HepG2 (cell line): ENCODE results near the gene NFKBIA. TPM values are rescaled to one million over a fixed set of nuclear protein-coding genes. Genes with fewer than 3 reads are reported as not detected.
"Not testable (repeated sequence)": the region's sequence is repeated elsewhere in the genome, so short reads cannot be mapped to it uniquely, and the experiment has no call there.

ENCODE experiments used
- ATAC-seq: fragments of 200-7000 bp; cut with Tn5 transposase; 3 replicates; pipeline ENCODE4 v1.9.1; 2020; ENCODE audit warnings: mild to moderate bottlenecking, moderate library complexity
- BruUV-seq: library from RNA; stranded (reverse); fragments of 400-500 nt; replicated peaks from 2 replicates; lab custom pipeline; 2021; lab: Mats Ljungman, UMichigan
- CTCF ChIA-PET: fragments of 300-600 bp; formaldehyde crosslinking; extraction: SDS; loops from one replicate; lab custom pipeline; 2021; ENCODE audit warnings: low total read pairs, inconsistent platforms, low intra/inter-chr PET ratio; lab: Yijun Ruan, JAX
- POLR2A ChIA-PET: fragments of 350-600 bp; sonication (Branson Sonifier 250); formaldehyde crosslinking; loops from one replicate; lab custom pipeline; 2020; ENCODE audit warnings: antibody characterized with exemption, inconsistent platforms; lab: Yijun Ruan, JAX
- DNase-seq: peaks from one replicate; pipeline ENCODE4 v3.0.0-alpha.2; 2015; ENCODE audit warnings: low spot score
- FAIRE-seq: peaks from 3 replicates; lab custom pipeline; 2011; peaks lifted over from hg19 to GRCh38; lab: Jason Lieb, UNC
- H2AFZ ChIP-seq: one replicate; pipeline ENCODE4 v1.6.1; 2011; ENCODE audit warnings: low read length, inconsistent platforms
- H3K27ac ChIP-seq: fragments of 300-600 bp; 3 replicates; pipeline ENCODE4 v1.8.0; 2011; ENCODE audit warnings: mixed run types, mild to moderate bottlenecking, mixed read lengths, low read length, inconsistent platforms; ENCODE audit not compliant: insufficient read depth; ENCODE audit errors: extremely low read length
- H3K27me3 ChIP-seq, 2 experiments: fragments of 200-600 bp in 1 of 2; 2 replicates in 1 of 2; 3 replicates in 1 of 2; pipeline versions ENCODE4 v1.6.0 to v1.8.0; 2011; ENCODE audit warnings: low read length in 2 of 2, mild to moderate bottlenecking in 2 of 2, moderate library complexity in 2 of 2, inconsistent platforms in 1 of 2; ENCODE audit not compliant: insufficient read depth in 2 of 2, control insufficient read depth in 1 of 2
- H3K36me3 ChIP-seq, 2 experiments: fragments of 200-600 bp in 1 of 2; replicated peaks in 1 of 2; 2 replicates in 1 of 2; 3 replicates in 1 of 2; pipeline versions ENCODE4 v1.5.1 to v1.8.0; 2011; ENCODE audit warnings: low read length in 2 of 2, inconsistent platforms in 1 of 2; ENCODE audit not compliant: insufficient read depth in 2 of 2, control insufficient read depth in 1 of 2
- H3K4me1 ChIP-seq: 2 replicates; pipeline ENCODE4 v1.5.1; 2012; ENCODE audit warnings: low read length, inconsistent platforms; ENCODE audit not compliant: insufficient read depth
- H3K4me2 ChIP-seq: 2 replicates; pipeline ENCODE4 v1.6.0; 2011; ENCODE audit warnings: low read depth, low read length, inconsistent platforms
- H3K4me3 ChIP-seq, 3 experiments: fragments of 200-600 bp in 1 of 3; sonication (generic), shearing (Covaris generic) in 1 of 3; replicated peaks in 1 of 3; 2 replicates each; pipeline ENCODE4 v1.5.1; 2011 to 2016; ENCODE audit warnings: low read length in 3 of 3, inconsistent platforms in 2 of 3, low read depth in 2 of 3, mild to moderate bottlenecking in 2 of 3, control low read depth in 1 of 3, mixed read lengths in 1 of 3; ENCODE audit not compliant: insufficient read depth in 1 of 3
- H3K79me2 ChIP-seq: one replicate; pipeline ENCODE4 v1.6.1; 2011; ENCODE audit warnings: low read length, inconsistent platforms; ENCODE audit not compliant: insufficient read depth
- H3K9ac ChIP-seq: 2 replicates; pipeline ENCODE4 v1.6.0; 2011; ENCODE audit warnings: mild to moderate bottlenecking, low read depth, low read length, inconsistent platforms; ENCODE audit not compliant: insufficient read depth
- H3K9me3 ChIP-seq: 2 replicates; pipeline ENCODE4 v1.5.1; 2012; ENCODE audit warnings: mild to moderate bottlenecking, low read length
- H4K20me1 ChIP-seq: 2 replicates; pipeline ENCODE4 v1.6.0; 2011; ENCODE audit warnings: inconsistent platforms, mild to moderate bottlenecking, low read length, moderate library complexity; ENCODE audit not compliant: insufficient read depth
- ATF6 ChIP-seq: sonication (generic); formaldehyde crosslinking; conservative IDR thresholded peaks from 2 replicates; pipeline ENCODE4 v1.4.0; 2020; ENCODE audit warnings: missing genetic modification reagents
- CAMTA2 ChIP-seq: sonication (generic); formaldehyde crosslinking; IDR thresholded peaks from 2 replicates; pipeline ENCODE4 v1.4.0; 2020; ENCODE audit warnings: mild to moderate bottlenecking, missing genetic modification reagents, borderline replicate concordance
- FOXC1 ChIP-seq: sonication (generic); formaldehyde crosslinking; IDR thresholded peaks from 2 replicates; pipeline ENCODE4 v1.8.0; 2022; ENCODE audit warnings: mild to moderate bottlenecking, missing genetic modification reagents, borderline replicate concordance
- HIVEP1 ChIP-seq: sonication (generic); formaldehyde crosslinking; IDR thresholded peaks from 2 replicates; pipeline ENCODE4 v1.4.0; 2020; ENCODE audit warnings: mild to moderate bottlenecking, missing genetic modification reagents
- KLF13 ChIP-seq: sonication (generic); formaldehyde crosslinking; IDR thresholded peaks from 2 replicates; pipeline ENCODE4 v1.4.0; 2020; ENCODE audit warnings: mild to moderate bottlenecking, missing genetic modification reagents
- MAFF ChIP-seq: IDR thresholded peaks from 2 replicates; pipeline ENCODE4 v1.6.1; 2011; ENCODE audit warnings: low read depth, low read length, improper control_type of control experiment
- MAFK ChIP-seq, 2 experiments: IDR thresholded peaks in 1 of 2; conservative IDR thresholded peaks in 1 of 2; 2 replicates each; pipeline ENCODE4 v1.6.1; 2011; ENCODE audit warnings: improper control_type of control experiment in 2 of 2, low read length in 2 of 2
- MATR3 ChIP-seq: sonication (generic); formaldehyde crosslinking; IDR thresholded peaks from 2 replicates; pipeline ENCODE4 v1.4.0; 2020; ENCODE audit warnings: missing genetic modification reagents
- MAX ChIP-seq: IDR thresholded peaks from 2 replicates; pipeline ENCODE4 v1.6.1; 2012; ENCODE audit warnings: inconsistent platforms
- MYC ChIP-seq: sonication (generic); formaldehyde crosslinking; IDR thresholded peaks from 2 replicates; pipeline ENCODE4 v1.9.0; 2021; ENCODE audit warnings: missing genetic modification reagents, borderline replicate concordance
- NCOA1 ChIP-seq: sonication (generic); formaldehyde crosslinking; IDR thresholded peaks from 2 replicates; pipeline ENCODE4 v1.9.0; 2021; ENCODE audit warnings: missing genetic modification reagents
- NRL ChIP-seq: sonication (generic); formaldehyde crosslinking; IDR thresholded peaks from 2 replicates; pipeline ENCODE4 v1.5.0; 2020; ENCODE audit warnings: missing genetic modification reagents, mild to moderate bottlenecking, moderate library complexity, borderline replicate concordance
- RXRA ChIP-seq: sonication (generic); formaldehyde crosslinking; IDR thresholded peaks from 2 replicates; pipeline ENCODE4 v1.5.1; 2020; ENCODE audit warnings: missing genetic modification reagents
- SALL1 ChIP-seq: sonication (generic); formaldehyde crosslinking; IDR thresholded peaks from 2 replicates; pipeline ENCODE4 v1.8.0; 2022; ENCODE audit warnings: mild to moderate bottlenecking, missing genetic modification reagents
- SIN3A ChIP-seq: IDR thresholded peaks from 2 replicates; pipeline ENCODE4 v1.6.1; 2011; ENCODE audit warnings: low read depth, mild to moderate bottlenecking, control low read depth, low read length, borderline replicate concordance
- SOX13 ChIP-seq, 3 experiments: fragments of 450-650 bp in 1 of 3; sonication (generic) in 1 of 3; formaldehyde crosslinking in 1 of 3; IDR thresholded peaks in 2 of 3; conservative IDR thresholded peaks in 1 of 3; 2 replicates each; pipeline versions ENCODE4 v1.5.0 to v1.6.1; 2016 to 2020; ENCODE audit warnings: antibody characterized with exemption in 1 of 3, mild to moderate bottlenecking in 1 of 3, missing compliant biosample characterization in 1 of 3, missing genetic modification reagents in 1 of 3, moderate library complexity in 1 of 3
- SP5 ChIP-seq: IDR thresholded peaks from 2 replicates; pipeline ENCODE4 v1.6.1; 2016; ENCODE audit warnings: low read depth, borderline replicate concordance
- ZEB1 ChIP-seq: IDR thresholded peaks from 2 replicates; pipeline ENCODE4 v1.6.1; 2012; ENCODE audit warnings: mild to moderate bottlenecking, low read depth, inconsistent platforms; ENCODE audit not compliant: insufficient replicate concordance
- ZNF225 ChIP-seq: sonication (generic); formaldehyde crosslinking; IDR thresholded peaks from 2 replicates; pipeline ENCODE4 v1.4.0; 2020; ENCODE audit warnings: mild to moderate bottlenecking, missing genetic modification reagents
- ZNF572 ChIP-seq: sonication (generic); formaldehyde crosslinking; IDR thresholded peaks from 2 replicates; pipeline ENCODE4 v1.5.1; 2020; ENCODE audit warnings: mild to moderate bottlenecking, missing genetic modification reagents
- WGBS: methylation state at CpG from one replicate; pipeline ENCODE4 v1.1.6; 2017; ENCODE audit warnings: low lambda C conversion rate; 5-methylcytosine and 5-hydroxymethylcytosine counted together
- in situ Hi-C: cut with HindIII; loops from 2 replicates; pipeline ENCODE4 v1.10.0; 2017; ENCODE audit warnings: low pct_unique_long_range_greater_than_20kb; ENCODE audit not compliant: extremely low pct_ligation_motif_present
- intact Hi-C: fragments of 100-400 bp; cut with micrococcal nuclease; formaldehyde crosslinking; loops from one replicate; pipeline ENCODE4 v1.10.0; 2022; ENCODE audit not compliant: unreplicated experiment
- polyA plus RNA-seq, 8 experiments: library from polyadenylated mRNA; depleted of rRNA in 3 of 8; stranded (reverse) in 7 of 8; unstranded in 1 of 8; fragments of >200 nt; fragmentation: Illumina TruSeq in 4 of 8; extraction: Trizol in 4 of 8; gene quantifications; 2 replicates each; pipeline versions ENCODE4 v1.2.1 to v1.2.3, GENCODE V29; 2011 to 2016; ENCODE audit warnings: low read depth in 4 of 8, missing spikeins in 1 of 8, mixed read lengths in 1 of 8; ENCODE audit not compliant: insufficient read depth in 1 of 8
- total RNA-seq, 5 experiments: library from RNA; depleted of rRNA; stranded (reverse); fragments of >200 nt; fragmentation: Illumina TruSeq; extraction: Trizol; gene quantifications; 2 replicates each; pipeline ENCODE4 v1.2.3, GENCODE V29; 2016; ENCODE audit warnings: low read depth in 1 of 5
- TF ChIP-seq, protein P1 (sequence below): sonication (generic); formaldehyde crosslinking; IDR thresholded peaks from 2 replicates; pipeline ENCODE4 v1.5.1; 2020; ENCODE audit warnings: missing genetic modification reagents, mild to moderate bottlenecking, borderline replicate concordance

Gene NFKBIA
- total and polyA plus RNA-seq, 2 of the 13 experiments (the other 11 are each of a cell fraction or from before 2014, with no cell fraction given), result 197 to 319 TPM

DNA sequence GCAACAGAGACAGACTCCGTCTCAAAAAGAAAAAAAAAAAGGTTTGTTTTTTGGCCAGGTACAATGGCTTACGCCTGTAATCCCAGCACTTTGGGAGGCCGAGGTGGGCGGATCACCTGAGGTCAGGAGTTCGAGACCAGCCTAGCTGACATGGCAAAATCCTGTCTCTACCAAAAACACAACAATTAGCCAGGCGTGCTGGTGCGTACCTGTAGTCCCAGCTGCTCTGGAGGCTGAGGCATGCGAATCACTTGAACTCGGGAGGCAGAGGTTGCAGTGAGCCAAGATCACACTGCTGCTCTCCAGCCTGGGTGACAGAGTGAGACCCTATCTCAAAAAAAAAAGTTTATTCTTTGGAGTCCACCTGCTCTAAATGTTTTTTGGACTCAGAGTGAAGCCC lies 33.9 kb upstream of the NFKBIA start:
- intact Hi-C loops, result loop anchor here (1.0 to 5.0 kb wide), 2 partner anchors 94 to 249 kb away; partner anchors contain the start of gene INSM2
- not testable (repeated sequence) for FAIRE-seq
- WGBS, result 62% methylated on average over 9 of the region's 9 CpGs

GRCh38 chr14:35435177-35435576 lies 30.6 kb upstream of the NFKBIA start:
- ATAC-seq (no peak), DNase-seq (no peak), FAIRE-seq (no peak)
- Histone ChIP-seq H3K36me3 (no peaks in the 10 kb centered on the region), H3K27me3 (no peaks in the 10 kb centered on the region; a peak in 1 of 5 replicates), H3K4me2 (no peak overlapping the region), H3K27ac (no peak overlapping the region), H3K79me2 (no peaks in the 10 kb centered on the region), H3K4me1 (peaks cover 9% of the 10 kb centered on the region), H3K4me3 (no peak overlapping the region), H4K20me1 (no peaks in the 10 kb centered on the region), H3K9me3 (no peaks in the 10 kb centered on the region), H3K9ac (no peak overlapping the region), H2AFZ (no peak overlapping the region)
- POLR2A ChIA-PET, result no interaction called here
- CTCF ChIA-PET, result no interaction called here
- BruUV-seq, result no TSS peak
- in situ Hi-C loops (no loop called here), intact Hi-C loops (loop anchor here (5.0 kb wide), 1 partner anchor 97 kb away; the partner anchor contains the start of gene INSM2)
- TF ChIP-seq SP5 (CRISPR knock-in tag) (no peak), ATF6 (no peak), ZEB1 (no peak), MAX (no peak), MYC (no peak), MATR3 (CRISPR knock-in tag) (no peak), SIN3A (no peak), SALL1 (no peak)
- TF ChIP-seq, protein P1, sequence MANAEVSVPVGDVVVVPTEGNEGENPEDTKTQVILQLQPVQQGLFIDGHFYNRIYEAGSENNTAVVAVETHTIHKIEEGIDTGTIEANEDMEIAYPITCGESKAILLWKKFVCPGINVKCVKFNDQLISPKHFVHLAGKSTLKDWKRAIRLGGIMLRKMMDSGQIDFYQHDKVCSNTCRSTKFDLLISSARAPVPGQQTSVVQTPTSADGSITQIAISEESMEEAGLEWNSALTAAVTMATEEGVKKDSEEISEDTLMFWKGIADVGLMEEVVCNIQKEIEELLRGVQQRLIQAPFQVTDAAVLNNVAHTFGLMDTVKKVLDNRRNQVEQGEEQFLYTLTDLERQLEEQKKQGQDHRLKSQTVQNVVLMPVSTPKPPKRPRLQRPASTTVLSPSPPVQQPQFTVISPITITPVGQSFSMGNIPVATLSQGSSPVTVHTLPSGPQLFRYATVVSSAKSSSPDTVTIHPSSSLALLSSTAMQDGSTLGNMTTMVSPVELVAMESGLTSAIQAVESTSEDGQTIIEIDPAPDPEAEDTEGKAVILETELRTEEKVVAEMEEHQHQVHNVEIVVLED, result no peak

More for the DNA sequence above, 33.9 kb upstream of the NFKBIA start:
- H3K36me3 ChIP-seq; H3K9ac ChIP-seq; H3K4me1 ChIP-seq; H3K27ac ChIP-seq; H4K20me1 ChIP-seq; H3K27me3 ChIP-seq; in situ Hi-C loops; H2AFZ ChIP-seq; POLR2A ChIA-PET; H3K4me2 ChIP-seq; H3K4me3 ChIP-seq; BruUV-seq; DNase-seq; H3K79me2 ChIP-seq; H3K9me3 ChIP-seq; TF ChIP-seq SOX13 (IDR thresholded peaks at IDR 0.05): not testable (repeated sequence)
- TF ChIP-seq ZNF572 (CRISPR knock-in tag) (peak; percentile 58; the same call in 1 of the 2 replicates), SOX13 (CRISPR knock-in tag; conservative IDR thresholded peaks at IDR 0.05 in 1 of 2, IDR thresholded peaks at IDR 0.05 in 1 of 2) (0 out of 4 replicates have a peak, but pooled peaks of 1 of the 2 experiments have one; percentile 60), FOXC1 (CRISPR knock-in tag) (0 out of 2 replicates have a peak, but pooled peaks have one; percentile 18), KLF13 (CRISPR knock-in tag) (0 out of 2 replicates have a peak, but pooled peaks have one; percentile 71), ZNF225 (0 out of 2 replicates have a peak, but pooled peaks have one; percentile 39), RXRA (0 out of 2 replicates have a peak, but pooled peaks have one; percentile 15), NRL (CRISPR knock-in tag) (peak; percentile 34; the same call in 1 of the 2 replicates), HIVEP1 (CRISPR knock-in tag) (0 out of 2 replicates have a peak, but pooled peaks have one; percentile 25), NCOA1 (CRISPR knock-in tag) (0 out of 2 replicates have a peak, but pooled peaks have one; percentile 41), CAMTA2 (CRISPR knock-in tag) (0 out of 2 replicates have a peak, but pooled peaks have one; percentile 28), MAFK (conservative IDR thresholded peaks at IDR 0.05 in 1 of 2, IDR thresholded peaks at IDR 0.05 in 1 of 2; ENCODE audit: low read length in 2 of 2) (peak; percentile 27 to 61; a peak in 2 of 4 replicates), MAFF (peak; percentile 15; the same call in 1 of the 2 replicates)
- ATAC-seq, result peak; percentile 24
- CTCF ChIA-PET, result interaction anchor here (1.4 to 2.5 kb wide), 2 partner anchors 249 to 380 kb away, joined by 6 to 14 read pairs; no protein-coding TSS in a partner anchor
